Heart right ventricle (tissue), 16 donors: ENCODE results near the gene SRGAP3. TPM values are rescaled to one million over a fixed set of nuclear protein-coding genes. Genes with fewer than 3 reads are reported as not detected.
A peak's percentile ranks its signal among the peaks of the same experiment; 100 is the strongest.

Experiments
- ATAC-seq, 8 donors: fragments of 200-7000 bp; cut with Tn5 transposase; one replicate each; pipeline ENCODE4 v1.9.1; 2020; ENCODE audit warnings: mild to moderate bottlenecking in 8 of 8, moderate library complexity in 8 of 8, moderate number of reproducible peaks in 1 of 8
- DNase-seq, 2 donors: peaks; one replicate each; pipeline ENCODE4 v3.0.0-alpha.2; 2020
- H3K27ac ChIP-seq, 10 donors: fragments of 200-600 bp; sonication (generic) in 2 of 10; one replicate each; pipeline versions ENCODE4 v1.5.0 to v1.8.0; 2020 to 2022; ENCODE audit warnings: mild to moderate bottlenecking in 3 of 10
- H3K27me3 ChIP-seq, 7 donors: fragments of 200-600 bp; one replicate each; pipeline ENCODE4 v1.8.0; 2021 to 2022; ENCODE audit warnings: mild to moderate bottlenecking in 2 of 7
- H3K36me3 ChIP-seq, 9 donors: fragments of 200-600 bp; sonication (generic) in 1 of 9; one replicate each; pipeline versions ENCODE4 v1.5.0 to v1.8.0; 2020 to 2022; ENCODE audit warnings: mild to moderate bottlenecking in 2 of 9
- H3K4me1 ChIP-seq, 9 donors: fragments of 200-600 bp; sonication (generic) in 1 of 9; one replicate each; pipeline versions ENCODE4 v1.5.0 to v1.8.0; 2020 to 2022; ENCODE audit warnings: mild to moderate bottlenecking in 4 of 9
- H3K4me3 ChIP-seq, 10 donors: fragments of 200-600 bp; sonication (generic) in 2 of 10; one replicate each; pipeline versions ENCODE4 v1.5.0 to v1.8.0; 2020 to 2022; ENCODE audit warnings: mild to moderate bottlenecking in 7 of 10, moderate library complexity in 2 of 10
- H3K9me3 ChIP-seq, 11 donors: fragments of 200-600 bp in 10 of 11; sonication (generic) in 2 of 11; one replicate each; pipeline versions ENCODE4 v1.5.0 to v1.8.0; 2013 to 2022; ENCODE audit warnings: mild to moderate bottlenecking in 2 of 11, control low read depth in 1 of 11, moderate library complexity in 1 of 11
- WGBS, 2 donors: extraction: QIAGEN DNeasy Blood & Tissue Kit; methylation state at CpG; one replicate each; pipeline ENCODE4 v1.1.7; 2013; ENCODE audit warnings: inconsistent platforms in 1 of 2; 5-methylcytosine and 5-hydroxymethylcytosine counted together
- intact Hi-C, 10 donors: fragments of 100-400 bp; cut with DNase I; formaldehyde crosslinking; loops; one replicate each; pipeline versions ENCODE4 v1.11.1 to v1.14.2; 2022
- polyA plus RNA-seq, 2 donors: library from polyadenylated mRNA; stranded (reverse); fragments of 200-250 nt; gene quantifications; one replicate each; pipeline ENCODE4 v1.2.3, GENCODE V29; 2013
- total RNA-seq, 10 donors: library from RNA; stranded (reverse); fragmentation: NEBNext Ultra II Directional in 3 of 10; extraction: Animal tissue kit (Norgen Biotek cat#: 25700) in 3 of 10; gene quantifications; one replicate each; pipeline versions ENCODE4 v1.2.1 to v1.2.4, GENCODE V29; 2021 to 2023
- TF ChIP-seq, protein P1 (sequence below), 9 donors: fragments of 200-600 bp; sonication (generic) in 2 of 9; IDR thresholded peaks; one replicate each; pipeline versions ENCODE4 v1.5.0 to v1.8.0; 2021 to 2022; ENCODE audit warnings: antibody characterized with exemption in 9 of 9, mild to moderate bottlenecking in 5 of 9, moderate library complexity in 1 of 9
- donor health status: Arrhythmogenic right ventricular cardiomyopathy.
- donor health status: ischemic (EF 13 %, LVEDD 7.1; RV severe dilation, severe dysfunction).
- donor health status: healthy with polysubstance abuse.
- donor health status: DM: no; HTN: yes; CAD: no.
- donor health status: DM: no; HTN: no; CAD: no.
- donor health status: ischemic (EF 25% LVEDD 6.9; RV normal size, moderate dysfunction).
- donor health status: ischemic (EF 25% LVEDD 5.7; RV mildly dilated, moderate dysfunction).
- donor health status: healthy.
- donor health status: DM: yes; HTN: yes; CAD: no.
- donor health status: Ischemic cardiomyopathy.
- donor health status: ischemic (EF 35%, LVEDD 5.7; RV mildly dilated, moderate dysfunction).
- donor health status: nonischemic (EF 11% LVEDD 7.7; RV severe dilation, severe dysfunction).
- donor health status: DM: yes; HTN: yes; CAD: no.
- donor health status: PGD.
- donor health status: ischemic (EF 29% LVEDD 5.4; RV normal size, mild dysfunction).
- donor health status: nonischemic (EF 23%, LVEDD 6.1; RV moderate dilation, normal function).

SRGAP3 gene
- total and polyA plus RNA-seq, 12 donors: 0.67 to 16.1 (median 10.6) TPM

DNA sequence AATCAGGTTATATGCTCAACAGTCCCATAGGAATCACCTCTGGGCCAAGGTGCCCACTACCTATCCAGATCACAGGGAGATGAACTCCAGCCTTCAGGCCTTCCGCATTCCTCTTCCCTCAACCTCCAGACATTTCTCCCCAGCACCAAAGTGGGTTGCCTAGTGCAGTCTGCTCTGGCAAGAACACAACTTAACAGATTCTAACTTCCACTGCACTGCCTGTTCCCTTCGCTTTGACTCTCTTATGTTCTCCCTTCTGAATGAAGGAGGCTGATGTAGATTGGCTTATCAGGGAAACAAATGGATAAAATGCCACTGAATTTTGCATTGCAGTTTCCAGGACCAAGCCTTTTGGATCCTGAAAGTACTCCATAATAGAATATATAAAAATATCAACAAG, 106.3 kb downstream of the SRGAP3 start:
- TF ChIP-seq, protein P1, sequence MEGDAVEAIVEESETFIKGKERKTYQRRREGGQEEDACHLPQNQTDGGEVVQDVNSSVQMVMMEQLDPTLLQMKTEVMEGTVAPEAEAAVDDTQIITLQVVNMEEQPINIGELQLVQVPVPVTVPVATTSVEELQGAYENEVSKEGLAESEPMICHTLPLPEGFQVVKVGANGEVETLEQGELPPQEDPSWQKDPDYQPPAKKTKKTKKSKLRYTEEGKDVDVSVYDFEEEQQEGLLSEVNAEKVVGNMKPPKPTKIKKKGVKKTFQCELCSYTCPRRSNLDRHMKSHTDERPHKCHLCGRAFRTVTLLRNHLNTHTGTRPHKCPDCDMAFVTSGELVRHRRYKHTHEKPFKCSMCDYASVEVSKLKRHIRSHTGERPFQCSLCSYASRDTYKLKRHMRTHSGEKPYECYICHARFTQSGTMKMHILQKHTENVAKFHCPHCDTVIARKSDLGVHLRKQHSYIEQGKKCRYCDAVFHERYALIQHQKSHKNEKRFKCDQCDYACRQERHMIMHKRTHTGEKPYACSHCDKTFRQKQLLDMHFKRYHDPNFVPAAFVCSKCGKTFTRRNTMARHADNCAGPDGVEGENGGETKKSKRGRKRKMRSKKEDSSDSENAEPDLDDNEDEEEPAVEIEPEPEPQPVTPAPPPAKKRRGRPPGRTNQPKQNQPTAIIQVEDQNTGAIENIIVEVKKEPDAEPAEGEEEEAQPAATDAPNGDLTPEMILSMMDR (IDR thresholded peaks at IDR 0.05): no peak
- no peaks in the 10 kb centered on the region for H3K27me3 ChIP-seq
- WGBS, 2 donors: 88 to 96% methylated on average over 2 of the region's 2 CpGs
- ATAC-seq (peak in 3 of 8 donors; percentile 36 to 68 (median 38)), DNase-seq (no peak)
- H3K36me3 ChIP-seq: no peaks in the 10 kb centered on the region
- no peak overlapping the region for H3K4me3 ChIP-seq
- no peak overlapping the region for H3K27ac ChIP-seq
- intact Hi-C loops: loop anchor here in 1 of 10 donors (10.0 kb wide), 1 partner anchor 102 kb away; the partner anchor contains the start of gene SRGAP3
- peaks cover 0 to 8% (median 0%) of the 10 kb centered on the region in 11 donors for H3K9me3 ChIP-seq
- H3K4me1 ChIP-seq: peaks cover 2 to 29% (median 9%) of the 10 kb centered on the region in 9 donors

DNA sequence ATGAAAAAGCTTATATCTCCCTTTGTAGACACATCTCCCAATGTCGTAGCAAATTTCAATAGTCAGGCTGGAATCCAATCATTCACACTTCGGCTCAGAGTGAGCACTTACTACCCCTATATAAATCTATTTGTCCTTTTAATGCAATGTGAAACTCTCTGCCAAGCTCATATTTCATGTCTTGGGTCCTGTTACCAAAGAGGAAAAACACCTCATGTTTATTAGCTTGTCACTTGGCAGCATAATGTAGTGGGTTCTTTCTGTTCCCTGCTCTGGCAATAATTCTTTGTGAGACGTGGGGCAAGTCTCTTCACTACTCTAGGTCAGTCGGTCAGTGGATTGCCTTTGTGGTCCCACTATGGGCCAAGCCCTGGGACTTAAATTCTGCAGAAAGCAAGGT, 107.1 kb downstream of the SRGAP3 start:
- TF ChIP-seq, protein P1 (IDR thresholded peaks at IDR 0.05): no peak
- Histone ChIP-seq H3K4me3 (no peak overlapping the region), H3K27me3 (peaks cover 0 to 7% (median 0%) of the 10 kb centered on the region in 7 donors), H3K4me1 (peaks cover 2 to 29% (median 9%) of the 10 kb centered on the region in 9 donors), H3K36me3 (no peaks in the 10 kb centered on the region), H3K27ac (peak overlapping the region in 4 of 10 donors; percentile 30 to 59 (median 45)), H3K9me3 (peaks cover 0 to 8% (median 0%) of the 10 kb centered on the region in 11 donors)
- ATAC-seq (peak in 6 of 8 donors; percentile 28 to 89 (median 70)), DNase-seq (no peak)
- intact Hi-C loops: loop anchor here in 1 of 10 donors (10.0 kb wide), 1 partner anchor 102 kb away; the partner anchor contains the start of gene SRGAP3
- whole genome bisulfite sequencing, 2 donors: 41 to 50% methylated on average over 4 of the region's 4 CpGs

DNA sequence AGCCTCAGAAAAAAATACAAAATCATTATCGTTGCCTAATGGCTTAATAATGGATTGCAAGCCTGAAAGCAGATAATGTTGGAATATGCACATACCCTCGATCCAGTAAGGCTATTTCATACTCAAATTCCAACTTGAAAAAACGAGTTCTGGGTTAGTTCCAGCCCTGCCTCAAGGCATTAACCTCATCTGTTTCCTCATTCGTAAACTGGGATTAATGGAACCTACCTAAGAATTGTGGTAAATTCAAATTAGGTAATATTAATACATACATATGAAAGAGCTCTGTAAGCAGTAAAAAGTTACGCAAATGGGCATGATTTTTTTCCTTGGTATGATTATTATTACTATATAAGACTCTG, 107.5 kb downstream of the SRGAP3 start:
- Histone ChIP-seq H3K4me1 (peaks cover 2 to 29% (median 9%) of the 10 kb centered on the region in 9 donors), H3K27me3 (peaks cover 0 to 11% (median 3%) of the 10 kb centered on the region in 7 donors), H3K27ac (peak overlapping the region in 5 of 10 donors; percentile 30 to 59 (median 46)), H3K9me3 (peaks cover 0 to 8% (median 0%) of the 10 kb centered on the region in 11 donors), H3K36me3 (no peaks in the 10 kb centered on the region), H3K4me3 (no peak overlapping the region)
- whole genome bisulfite sequencing, 2 donors: 59 to 64% methylated on average over 5 of the region's 5 CpGs
- ATAC-seq (no peak), DNase-seq (no peak)
- intact Hi-C loops: loop anchor here in 1 of 10 donors (10.0 kb wide), 1 partner anchor 103 kb away; the partner anchor contains the start of gene SRGAP3
- TF ChIP-seq, protein P1 (IDR thresholded peaks at IDR 0.05): no peak

DNA sequence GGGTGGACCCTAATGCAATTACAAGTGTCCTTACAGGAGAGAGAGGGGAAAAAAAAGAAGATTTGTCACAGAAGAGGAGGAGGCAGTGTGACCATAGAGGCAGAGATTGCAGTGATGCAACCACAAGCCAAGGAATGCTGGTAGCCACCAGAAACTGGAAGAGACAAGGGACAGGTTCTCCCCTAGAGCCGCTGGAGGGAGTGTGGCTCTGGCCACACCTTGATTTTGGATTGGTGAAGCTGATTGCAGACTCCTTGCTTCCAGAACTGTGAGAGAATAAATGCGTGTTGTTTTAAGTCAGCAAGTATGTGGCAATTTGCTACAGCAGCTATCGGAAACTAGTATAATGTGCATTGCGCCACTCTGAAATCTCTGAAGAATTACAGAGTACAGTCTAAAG, 110.1 kb downstream of the SRGAP3 start:
- intact Hi-C loops: loop anchor here in 1 of 10 donors (10.0 kb wide), 1 partner anchor 105 kb away; the partner anchor contains the start of gene SRGAP3
- TF ChIP-seq, protein P1 (IDR thresholded peaks at IDR 0.05): no peak
- WGBS, 2 donors: 95 to 96% methylated on average over 4 of the region's 4 CpGs
- Histone ChIP-seq H3K27me3 (peaks cover 0 to 23% (median 8%) of the 10 kb centered on the region in 7 donors), H3K9me3 (peaks cover 0 to 8% (median 0%) of the 10 kb centered on the region in 11 donors), H3K4me1 (peaks cover 2 to 43% (median 16%) of the 10 kb centered on the region in 9 donors), H3K36me3 (no peaks in the 10 kb centered on the region), H3K4me3 (no peak overlapping the region), H3K27ac (no peak overlapping the region)
- DNase-seq: no peak
- no peak for ATAC-seq
